Measurements from ENCODE around the gene SPTBN1. TPM values are rescaled to one million over a fixed set of nuclear protein-coding genes. Genes with fewer than 3 reads are reported as not detected.

The SPTBN1 gene
- total and polyA plus RNA-seq, 2 of the 13 experiments (the other 11 are each of a cell fraction or from before 2014, with no cell fraction given): 123 to 299 TPM

- peak; percentile 69 for ATAC-seq
- no TSS peak for BruUV-seq (replicated peaks)
- TF ChIP-seq MED13 (CRISPR knock-in tag; IDR thresholded peaks at IDR 0.05) (0 out of 2 replicates have a peak, but pooled peaks have one; percentile 22), MXD4 (CRISPR knock-in tag; IDR thresholded peaks at IDR 0.05) (peak; percentile 29; the same call in 1 of the 2 replicates), HNF4G (IDR thresholded peaks at IDR 0.05; ENCODE audit: borderline replicate concordance, low read depth, low read length) (no peak), HNF4G (CRISPR knock-in tag; IDR thresholded peaks at IDR 0.05; ENCODE audit: borderline replicate concordance, low read depth) (0 out of 2 replicates have a peak, but pooled peaks have one; percentile 33), HDAC6 (IDR thresholded peaks at IDR 0.05; ENCODE audit: low read depth, low read length) (no peak), RARA (CRISPR knock-in tag; IDR thresholded peaks at IDR 0.05) (peak; percentile 50; the same call in 1 of the 2 replicates), RBM22 (optimal IDR thresholded peaks at IDR 0.05; ENCODE audit: low read length) (peak; percentile 91), FOXA1 (IDR thresholded peaks at IDR 0.05) (no peak), FOXA1 (CRISPR knock-in tag; IDR thresholded peaks at IDR 0.05) (peak; percentile 45; the same call in 1 of the 2 replicates), ADNP (CRISPR knock-in tag; IDR thresholded peaks at IDR 0.05) (no peak), ARID5B (CRISPR knock-in tag; IDR thresholded peaks at IDR 0.05) (peak; percentile 82), REPIN1 (CRISPR knock-in tag; IDR thresholded peaks at IDR 0.05; ENCODE audit: borderline replicate concordance, low read depth) (no peak), ZNF780A (CRISPR knock-in tag; IDR thresholded peaks at IDR 0.05) (no peak), ZNF253 (CRISPR knock-in tag; IDR thresholded peaks at IDR 0.05; ENCODE audit: borderline replicate concordance) (no peak), ZBTB2 (CRISPR knock-in tag; IDR thresholded peaks at IDR 0.05; ENCODE audit: low read depth) (no peak), SMAD9 (CRISPR knock-in tag; IDR thresholded peaks at IDR 0.05) (no peak), MED8 (CRISPR knock-in tag; IDR thresholded peaks at IDR 0.05; ENCODE audit: insufficient replicate concordance) (no peak)
Measured at GRCh38 chr2:54570925-54571694, 115.0 kb downstream of the SPTBN1 start.

More at GRCh38 chr2:54570925-54571694, 115.0 kb downstream of the SPTBN1 start:
- Histone ChIP-seq H3K27me3 (ENCODE audit: control insufficient read depth in 1 of 2, insufficient read depth in 2 of 2, low read length in 2 of 2) (no peaks in the 10 kb centered on the region), H3K9ac (ENCODE audit: insufficient read depth, low read depth, low read length) (peak overlapping the region; percentile 67; the same call in 1 of the 2 replicates), H3K4me3 (replicated peaks in 1 of 3; ENCODE audit: insufficient read depth in 1 of 3, low read depth in 2 of 3, low read length in 3 of 3) (peak overlapping the region in 2 of 3 experiments; percentile 17 to 20; a peak in 1 of 6 replicates), H3K4me2 (ENCODE audit: low read depth, low read length) (peak overlapping the region; percentile 75), H2AFZ (ENCODE audit: low read length) (no peak overlapping the region), H3K9me3 (ENCODE audit: low read length) (no peaks in the 10 kb centered on the region), H3K4me1 (ENCODE audit: insufficient read depth, low read length) (peaks cover 98% of the 10 kb centered on the region), H3K27ac (ENCODE audit: extremely low read length, insufficient read depth, low read length) (peak overlapping the region; percentile 76), H3K79me2 (ENCODE audit: insufficient read depth, low read length) (peaks cover 100% of the 10 kb centered on the region), H4K20me1 (ENCODE audit: insufficient read depth, low read length) (peaks cover 95% of the 10 kb centered on the region), H3K36me3 (replicated peaks in 1 of 2; ENCODE audit: control insufficient read depth in 1 of 2, insufficient read depth in 2 of 2, low read length in 2 of 2) (peaks cover 7 to 30% of the 10 kb centered on the region in 2 experiments)
- POLR2A ChIA-PET: interaction anchor here (0.9 to 8.8 kb wide), 10 partner anchors 9 to 59 kb away, joined by 3 to 108 read pairs (median 4); no protein-coding TSS in a partner anchor
- intact Hi-C loops (cut with micrococcal nuclease; ENCODE audit: unreplicated experiment): loop anchor here (1.0 to 5.0 kb wide), 2 partner anchors 8 to 114 kb away; partner anchors contain the start of gene SPTBN1
- CTCF ChIA-PET (ENCODE audit: low intra/inter-chr PET ratio, low total read pairs): no interaction called here
- DNase-seq (ENCODE audit: low spot score) (peak; percentile 79), FAIRE-seq (peak; percentile 8)
- in situ Hi-C loops (cut with HindIII; ENCODE audit: extremely low pct_ligation_motif_present, low pct_unique_long_range_greater_than_20kb): no loop called here
- 10% methylated on average over 10 of the region's 10 CpGs for WGBS (ENCODE audit: low lambda C conversion rate)
